ENCODE results near the gene ASXL2. TPM values are rescaled to one million over a fixed set of nuclear protein-coding genes. Genes with fewer than 3 reads are reported as not detected.
A peak's percentile ranks its signal among the peaks of the same experiment; 100 is the strongest.
"Not testable (repeated sequence)": the region's sequence is repeated elsewhere in the genome, so short reads cannot be mapped to it uniquely, and the experiment has no call there.

The ASXL2 gene
- polyA plus RNA-seq, 3 donors: 3.6 to 13.4 (median 7.1) TPM

- H3K79me2 ChIP-seq (ENCODE audit: insufficient read depth, low read length); H3K27me3 ChIP-seq (ENCODE audit: control insufficient read depth in 2 of 2, insufficient read depth in 2 of 2, low read length in 2 of 2); H3K9me3 ChIP-seq (replicated peaks in 1 of 2; ENCODE audit: control insufficient read depth in 1 of 2, insufficient read depth in 1 of 2, low read length in 2 of 2); H3K4me1 ChIP-seq (ENCODE audit: control insufficient read depth in 1 of 2, insufficient read depth in 2 of 2, low read length in 2 of 2); H3K36me3 Mint-ChIP-seq; DNase-seq; H3K9me3 Mint-ChIP-seq; H3K27ac ChIP-seq (ENCODE audit: low read depth in 1 of 2, low read length in 2 of 2); H3K36me3 ChIP-seq (replicated peaks in 1 of 2; ENCODE audit: control insufficient read depth in 1 of 2, insufficient read depth in 2 of 2, low read length in 2 of 2); H3K27me3 Mint-ChIP-seq (ENCODE audit: low read depth in 3 of 3); H4K20me1 ChIP-seq (ENCODE audit: insufficient read depth, low read length); H3K4me1 Mint-ChIP-seq; intact Hi-C loops (cut with micrococcal nuclease); H3K9ac ChIP-seq (ENCODE audit: insufficient read depth, low read length, poor library complexity, severe bottlenecking): not testable (repeated sequence)
- Mint-ChIP-seq H3K27ac (peak overlapping the region in 1 of 7 donors; percentile 59), H3K4me3 (peak overlapping the region; percentile 71 to 96)
- 1% methylated on average over 11 of the region's 16 CpGs for WGBS (ENCODE audit: insufficient coverage)
- peak overlapping the region; percentile 36 for H3K4me2 ChIP-seq (replicated peaks; ENCODE audit: extremely low read depth, low read length, poor library complexity, severe bottlenecking)
- H2AFZ ChIP-seq (ENCODE audit: insufficient read depth, low read depth, low read length, poor library complexity, severe bottlenecking): peak overlapping the region; percentile 53
- peak overlapping the region in 1 of 3 experiments; percentile 43 for H3K4me3 ChIP-seq (replicated peaks in 1 of 3; ENCODE audit: low read depth in 2 of 3, low read length in 3 of 3)
Measured at GRCh38 chr2:25915944-25916772, 37.9 kb upstream of the ASXL2 start.

DNA sequence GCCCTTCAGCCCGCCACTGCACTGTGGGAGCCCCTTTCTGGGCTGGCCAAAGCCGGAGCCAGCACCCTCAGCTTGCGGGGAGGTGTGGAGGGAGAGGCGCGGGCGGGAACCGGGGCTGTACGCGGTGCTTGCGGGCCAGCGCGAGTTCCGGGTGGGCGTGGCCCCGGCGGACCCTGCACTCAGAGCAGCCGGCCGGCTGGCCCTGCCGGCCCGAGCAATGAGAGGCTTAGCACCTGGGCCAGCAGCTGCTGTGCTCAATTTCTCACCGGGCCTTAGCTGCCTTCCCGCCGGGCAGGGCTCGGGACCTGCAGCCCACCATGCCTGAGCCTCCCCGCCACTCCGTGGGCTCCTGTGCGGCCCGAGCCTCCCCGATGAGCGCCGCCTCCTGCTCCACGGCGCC lies 37.1 kb upstream of the ASXL2 start:
- H3K36me3 ChIP-seq (replicated peaks in 1 of 2; ENCODE audit: control insufficient read depth in 1 of 2, insufficient read depth in 2 of 2, low read length in 2 of 2); H3K4me1 ChIP-seq (ENCODE audit: control insufficient read depth in 1 of 2, insufficient read depth in 2 of 2, low read length in 2 of 2); H3K79me2 ChIP-seq (ENCODE audit: insufficient read depth, low read length); intact Hi-C loops (cut with micrococcal nuclease); H3K9me3 ChIP-seq (replicated peaks in 1 of 2; ENCODE audit: control insufficient read depth in 1 of 2, insufficient read depth in 1 of 2, low read length in 2 of 2); H4K20me1 ChIP-seq (ENCODE audit: insufficient read depth, low read length); H3K9me3 Mint-ChIP-seq; H3K27me3 ChIP-seq (ENCODE audit: control insufficient read depth in 2 of 2, insufficient read depth in 2 of 2, low read length in 2 of 2); H3K4me2 ChIP-seq (replicated peaks; ENCODE audit: extremely low read depth, low read length, poor library complexity, severe bottlenecking); H3K36me3 Mint-ChIP-seq; H3K27ac Mint-ChIP-seq; H3K27me3 Mint-ChIP-seq (ENCODE audit: low read depth in 3 of 3); H3K4me3 Mint-ChIP-seq; DNase-seq; H3K9ac ChIP-seq (ENCODE audit: insufficient read depth, low read length, poor library complexity, severe bottlenecking); H3K4me1 Mint-ChIP-seq; H3K4me3 ChIP-seq (replicated peaks in 1 of 3; ENCODE audit: low read depth in 2 of 3, low read length in 3 of 3); H3K27ac ChIP-seq (ENCODE audit: low read depth in 1 of 2, low read length in 2 of 2); H2AFZ ChIP-seq (ENCODE audit: insufficient read depth, low read depth, low read length, poor library complexity, severe bottlenecking): not testable (repeated sequence)
- 98% methylated on average over 33 of the region's 33 CpGs for WGBS (ENCODE audit: insufficient coverage)

- H3K36me3 ChIP-seq (replicated peaks in 1 of 2; ENCODE audit: control insufficient read depth in 1 of 2, insufficient read depth in 2 of 2, low read length in 2 of 2); H3K9ac ChIP-seq (ENCODE audit: insufficient read depth, low read length, poor library complexity, severe bottlenecking); intact Hi-C loops (cut with micrococcal nuclease); H3K27me3 ChIP-seq (ENCODE audit: control insufficient read depth in 2 of 2, insufficient read depth in 2 of 2, low read length in 2 of 2); H3K4me1 Mint-ChIP-seq; H3K27me3 Mint-ChIP-seq (ENCODE audit: low read depth in 3 of 3); H3K4me3 Mint-ChIP-seq; H3K79me2 ChIP-seq (ENCODE audit: insufficient read depth, low read length); H3K9me3 Mint-ChIP-seq; H2AFZ ChIP-seq (ENCODE audit: insufficient read depth, low read depth, low read length, poor library complexity, severe bottlenecking); H3K4me3 ChIP-seq (replicated peaks in 1 of 3; ENCODE audit: low read depth in 2 of 3, low read length in 3 of 3); DNase-seq; H3K9me3 ChIP-seq (replicated peaks in 1 of 2; ENCODE audit: control insufficient read depth in 1 of 2, insufficient read depth in 1 of 2, low read length in 2 of 2); H3K4me1 ChIP-seq (ENCODE audit: control insufficient read depth in 1 of 2, insufficient read depth in 2 of 2, low read length in 2 of 2); H3K36me3 Mint-ChIP-seq; H3K27ac ChIP-seq (ENCODE audit: low read depth in 1 of 2, low read length in 2 of 2); H4K20me1 ChIP-seq (ENCODE audit: insufficient read depth, low read length); H3K4me2 ChIP-seq (replicated peaks; ENCODE audit: extremely low read depth, low read length, poor library complexity, severe bottlenecking): not testable (repeated sequence)
- WGBS (ENCODE audit: insufficient coverage): no CpG with 5 or more reads among the region's 9 CpGs
- H3K27ac Mint-ChIP-seq: peak overlapping the region in 1 of 7 donors; percentile 11
Measured at GRCh38 chr2:25913696-25913973, 35.3 kb upstream of the ASXL2 start.
